ENCODE measurements around the gene ANKRD49. TPM values are rescaled to one million over a fixed set of nuclear protein-coding genes. Genes with fewer than 3 reads are reported as not detected.

Gene ANKRD49
- polyA plus RNA-seq, 1 donor: 29.3 TPM

GRCh38 chr11:94543695-94544645 lies 50.2 kb downstream of the ANKRD49 start, which contains the start of gene FUT4:
Gene FUT4, plus strand, starts transcription at chr11:94543921. Its CDS starts 213 bp downstream, at chr11:94544134.
- H3K27ac ChIP-seq (ENCODE audit: low read length): peak within 1 kb of the TSS; percentile 99
- peaks cover 4% of the 10 kb centered on the region for H3K9me3 ChIP-seq (ENCODE audit: control insufficient read depth, low read depth, low read length)
- H3K27me3 ChIP-seq (ENCODE audit: control insufficient read depth, insufficient read depth, low read length): no peaks in the 10 kb centered on the region
- peaks cover 9% of the 10 kb centered on the region for H3K4me1 ChIP-seq (ENCODE audit: control insufficient read depth, insufficient read depth, low read length)
- no CpG with 5 or more reads among the region's 109 CpGs for WGBS (ENCODE audit: insufficient coverage, low lambda C conversion rate)
- DNase-seq: peak; percentile 91 to 97
- H3K36me3 ChIP-seq (ENCODE audit: control insufficient read depth, insufficient read depth, low read length): peaks cover 2% of the 10 kb centered on the region
- peak within 1 kb of the TSS; percentile 83 for H3K4me3 ChIP-seq (ENCODE audit: low read length)

- Histone ChIP-seq H3K4me3 (ENCODE audit: low read length) (peak overlapping the region; percentile 83), H3K27ac (ENCODE audit: low read length) (peak overlapping the region; percentile 71), H3K27me3 (ENCODE audit: control insufficient read depth, insufficient read depth, low read length) (no peaks in the 10 kb centered on the region), H3K36me3 (ENCODE audit: control insufficient read depth, insufficient read depth, low read length) (peaks cover 2% of the 10 kb centered on the region), H3K9me3 (ENCODE audit: control insufficient read depth, low read depth, low read length) (peaks cover 4% of the 10 kb centered on the region), H3K4me1 (ENCODE audit: control insufficient read depth, insufficient read depth, low read length) (peaks cover 9% of the 10 kb centered on the region)
- no peak for DNase-seq
- WGBS (ENCODE audit: insufficient coverage, low lambda C conversion rate): no CpG with 5 or more reads among the region's 59 CpGs
These were observed 51.0 kb downstream of the ANKRD49 start for GRCh38 chr11:94544646-94545263.

GRCh38 chr11:94545264-94546161 lies 51.7 kb downstream of the ANKRD49 start:
- Histone ChIP-seq H3K27ac (ENCODE audit: low read length) (peak overlapping the region; percentile 71), H3K4me1 (ENCODE audit: control insufficient read depth, insufficient read depth, low read length) (peaks cover 13% of the 10 kb centered on the region), H3K9me3 (ENCODE audit: control insufficient read depth, low read depth, low read length) (peaks cover 4% of the 10 kb centered on the region), H3K36me3 (ENCODE audit: control insufficient read depth, insufficient read depth, low read length) (peaks cover 2% of the 10 kb centered on the region), H3K4me3 (ENCODE audit: low read length) (peak overlapping the region; percentile 83), H3K27me3 (ENCODE audit: control insufficient read depth, insufficient read depth, low read length) (no peaks in the 10 kb centered on the region)
- peak in 1 of 2 donors; percentile 61 for DNase-seq
- WGBS (ENCODE audit: insufficient coverage, low lambda C conversion rate): no CpG with 5 or more reads among the region's 54 CpGs

DNA sequence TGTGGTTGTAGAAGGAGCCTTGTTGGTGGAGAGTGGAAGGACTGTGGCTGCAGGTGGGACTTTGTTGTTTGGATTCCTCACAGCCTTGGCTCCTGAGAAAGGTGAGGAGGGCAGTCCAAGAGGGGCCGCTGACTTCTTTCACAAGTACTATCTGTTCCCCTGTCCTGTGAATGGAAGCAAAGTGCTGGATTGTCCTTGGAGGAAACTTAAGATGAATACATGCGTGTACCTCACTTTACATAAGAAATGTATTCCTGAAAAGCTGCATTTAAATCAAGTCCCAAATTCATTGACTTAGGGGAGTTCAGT lies 52.3 kb downstream of the ANKRD49 start:
- peak overlapping the region; percentile 83 for H3K4me3 ChIP-seq (ENCODE audit: low read length)
- peaks cover 2% of the 10 kb centered on the region for H3K36me3 ChIP-seq (ENCODE audit: control insufficient read depth, insufficient read depth, low read length)
- 40% methylated on average over 1 of the region's 2 CpGs for whole genome bisulfite sequencing (ENCODE audit: insufficient coverage, low lambda C conversion rate)
- peaks cover 4% of the 10 kb centered on the region for H3K9me3 ChIP-seq (ENCODE audit: control insufficient read depth, low read depth, low read length)
- peak in 1 of 2 donors; percentile 48 for DNase-seq
- peaks cover 17% of the 10 kb centered on the region for H3K4me1 ChIP-seq (ENCODE audit: control insufficient read depth, insufficient read depth, low read length)
- H3K27ac ChIP-seq (ENCODE audit: low read length): peak overlapping the region; percentile 71
- H3K27me3 ChIP-seq (ENCODE audit: control insufficient read depth, insufficient read depth, low read length): no peaks in the 10 kb centered on the region

- peak overlapping the region; percentile 83 for H3K4me3 ChIP-seq (ENCODE audit: low read length)
- H3K9me3 ChIP-seq (ENCODE audit: control insufficient read depth, low read depth, low read length): peaks cover 4% of the 10 kb centered on the region
- peaks cover 2% of the 10 kb centered on the region for H3K36me3 ChIP-seq (ENCODE audit: control insufficient read depth, insufficient read depth, low read length)
- peaks cover 17% of the 10 kb centered on the region for H3K4me1 ChIP-seq (ENCODE audit: control insufficient read depth, insufficient read depth, low read length)
- peak overlapping the region; percentile 71 for H3K27ac ChIP-seq (ENCODE audit: low read length)
- H3K27me3 ChIP-seq (ENCODE audit: control insufficient read depth, insufficient read depth, low read length): no peaks in the 10 kb centered on the region
- peak; percentile 85 to 94 for DNase-seq
- WGBS (ENCODE audit: insufficient coverage, low lambda C conversion rate): 17% methylated on average over 1 of the region's 1 CpG
These were observed 53.1 kb downstream of the ANKRD49 start for GRCh38 chr11:94546886-94547285.

GRCh38 chr11:94549146-94549545 lies 55.4 kb downstream of the ANKRD49 start:
- Histone ChIP-seq H3K36me3 (ENCODE audit: control insufficient read depth, insufficient read depth, low read length) (peaks cover 2% of the 10 kb centered on the region), H3K9me3 (ENCODE audit: control insufficient read depth, low read depth, low read length) (peaks cover 4% of the 10 kb centered on the region), H3K4me3 (ENCODE audit: low read length) (peak overlapping the region; percentile 83), H3K27ac (ENCODE audit: low read length) (peak overlapping the region; percentile 76), H3K4me1 (ENCODE audit: control insufficient read depth, insufficient read depth, low read length) (peaks cover 13% of the 10 kb centered on the region), H3K27me3 (ENCODE audit: control insufficient read depth, insufficient read depth, low read length) (no peaks in the 10 kb centered on the region)
- peak in 1 of 2 donors; percentile 63 for DNase-seq
- WGBS (ENCODE audit: insufficient coverage, low lambda C conversion rate): 17% methylated on average over 1 of the region's 5 CpGs

Other genes starting within 250 kb of the ANKRD49 start
- 0.06 TPM for gene IZUMO1R, start 189.4 kb upstream of the ANKRD49 start, polyA plus RNA-seq
- 1.2 TPM for gene GPR83, start 92.6 kb upstream of the ANKRD49 start, polyA plus RNA-seq
- 21.5 TPM for gene MRE11, start 140 bp upstream of the ANKRD49 start, polyA plus RNA-seq
- not detected for gene C11orf97, start 18.5 kb downstream of the ANKRD49 start, polyA plus RNA-seq
- gene FUT4, start 49.9 kb downstream of the ANKRD49 start, polyA plus RNA-seq: 21.6 TPM
- gene PIWIL4, start 73.4 kb downstream of the ANKRD49 start, polyA plus RNA-seq: 16.0 TPM

All from large intestine (tissue), 3 donors.